GM19463 (cell line): ENCODE data around the gene NEK9.
"Not testable (repeated sequence)": the region's sequence is repeated elsewhere in the genome, so short reads cannot be mapped to it uniquely, and the experiment has no call there.

Experiments used
- ATAC-seq: cut with Tn5 transposase; IDR thresholded peaks from one replicate; pipeline ENCODE4 v1.9.1; 2021; ENCODE audit warnings: mild to moderate bottlenecking, moderate library complexity; ENCODE audit not compliant: unreplicated experiment

The NEK9 gene

DNA sequence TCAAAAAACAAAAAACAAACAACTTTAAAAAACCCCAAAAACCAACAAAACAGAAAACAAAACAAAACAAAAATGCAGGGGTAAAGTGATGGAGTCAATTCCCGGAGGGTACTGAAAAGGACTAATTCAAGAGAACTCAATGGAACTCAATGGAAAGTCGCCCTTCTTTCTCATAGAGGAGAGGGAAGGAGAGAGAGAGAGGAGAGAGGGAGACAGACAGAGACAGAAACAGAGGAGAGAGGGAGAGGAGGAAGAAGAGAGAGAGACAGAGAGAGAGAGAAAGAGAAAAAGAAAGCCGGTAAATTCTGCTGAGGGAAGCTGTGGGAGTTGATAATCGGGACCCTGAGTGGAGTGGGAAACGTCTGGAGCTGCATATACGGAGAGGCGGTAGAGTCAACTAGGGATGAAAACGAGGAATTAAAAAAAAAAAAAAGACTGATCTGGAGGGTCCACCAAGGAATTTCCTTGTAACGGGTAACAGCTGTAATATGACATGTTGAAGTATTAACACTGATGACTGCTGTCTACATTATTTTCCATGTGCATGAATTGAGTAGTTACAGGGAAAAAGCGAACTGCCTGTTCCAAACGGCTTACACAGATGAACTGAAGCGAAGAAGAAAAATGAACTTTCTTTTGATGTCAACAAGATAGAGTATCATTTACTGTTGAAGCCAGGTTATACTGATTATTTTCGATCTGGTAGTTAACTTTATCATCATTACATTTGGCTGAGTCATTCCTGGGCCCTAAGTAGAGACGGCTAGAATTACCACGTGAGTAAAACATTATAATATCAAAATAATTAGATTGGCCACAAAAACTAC is 58.3 kb downstream of the NEK9 start:
- ATAC-seq = no peak

DNA sequence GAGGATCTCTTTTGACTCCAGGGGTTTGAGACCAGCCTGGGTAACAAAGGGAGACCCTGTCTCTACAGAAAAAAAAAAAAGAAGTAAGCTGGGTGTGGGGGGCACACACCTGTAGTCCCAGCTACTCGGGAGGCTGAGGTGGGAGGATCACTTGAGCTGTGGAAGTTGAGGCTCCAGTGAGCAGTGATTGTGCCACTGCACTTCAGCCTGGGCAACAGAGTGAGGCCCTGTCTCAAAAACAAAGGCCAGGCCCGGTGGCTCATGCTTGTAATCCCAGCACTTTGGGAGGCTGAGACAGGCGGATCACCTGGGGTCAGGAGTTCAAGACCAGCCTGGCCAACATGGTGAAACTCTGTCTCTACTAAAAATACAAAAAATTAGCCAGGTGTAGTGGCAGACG is 59.1 kb downstream of the NEK9 start:
- ATAC-seq = not testable (repeated sequence)

DNA sequence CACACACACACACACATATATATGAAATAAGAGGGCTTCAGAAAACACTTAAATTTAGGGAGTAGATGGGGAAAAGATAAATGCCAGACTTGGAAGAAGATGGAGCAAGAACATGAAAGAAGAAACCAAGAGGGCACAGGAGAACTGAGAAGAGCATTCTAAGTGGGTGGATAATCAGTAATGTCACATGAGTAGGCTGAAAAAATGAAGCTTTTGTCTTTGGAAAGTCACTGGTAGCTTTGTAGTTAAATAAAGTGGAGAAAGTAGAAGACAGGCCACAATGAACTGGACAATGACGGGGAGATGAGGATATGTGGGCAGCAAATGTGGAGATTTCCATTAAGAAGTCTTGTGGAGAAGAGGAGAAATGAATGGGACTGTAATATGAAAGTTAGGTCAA is 59.6 kb downstream of the NEK9 start:
- ATAC-seq = no peak

DNA sequence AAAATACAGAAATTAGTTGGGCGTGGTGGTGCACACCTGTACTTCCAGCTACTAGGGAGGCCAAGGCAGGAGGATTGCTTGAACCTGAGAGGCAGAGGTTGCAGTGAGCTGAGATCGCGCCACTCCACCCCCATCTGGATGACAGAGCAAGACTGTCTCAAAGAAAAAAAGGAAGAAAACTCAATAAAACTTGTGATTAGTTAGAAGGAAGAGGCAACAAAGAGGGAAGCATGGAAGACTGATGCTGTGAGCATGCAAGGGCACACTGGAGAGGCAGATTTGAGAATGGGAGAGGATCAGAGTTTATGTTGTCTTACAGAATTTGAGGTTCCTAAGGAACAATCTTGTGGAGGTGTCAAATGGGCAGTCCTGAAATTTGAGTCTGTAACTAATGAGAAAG is 60.2 kb downstream of the NEK9 start:
- no peak for ATAC-seq

DNA sequence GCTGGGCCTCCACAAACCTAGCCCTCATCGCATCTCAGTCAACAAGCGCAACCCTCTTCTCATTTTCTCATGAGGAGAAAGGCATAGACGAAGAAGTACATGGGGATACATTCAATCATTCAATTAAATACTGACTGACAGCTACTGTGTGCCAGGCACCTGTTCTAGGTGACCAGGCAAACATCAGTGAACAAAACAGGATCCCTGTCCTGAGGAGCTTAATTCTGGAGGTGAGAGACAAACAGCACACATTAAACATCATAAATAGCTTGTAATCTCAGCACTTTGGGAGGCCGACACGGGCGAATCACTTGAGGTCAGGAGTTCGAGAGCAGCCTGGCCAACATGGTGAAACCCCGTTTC is 62.7 kb downstream of the NEK9 start:
- peak; percentile 7 for ATAC-seq

DNA sequence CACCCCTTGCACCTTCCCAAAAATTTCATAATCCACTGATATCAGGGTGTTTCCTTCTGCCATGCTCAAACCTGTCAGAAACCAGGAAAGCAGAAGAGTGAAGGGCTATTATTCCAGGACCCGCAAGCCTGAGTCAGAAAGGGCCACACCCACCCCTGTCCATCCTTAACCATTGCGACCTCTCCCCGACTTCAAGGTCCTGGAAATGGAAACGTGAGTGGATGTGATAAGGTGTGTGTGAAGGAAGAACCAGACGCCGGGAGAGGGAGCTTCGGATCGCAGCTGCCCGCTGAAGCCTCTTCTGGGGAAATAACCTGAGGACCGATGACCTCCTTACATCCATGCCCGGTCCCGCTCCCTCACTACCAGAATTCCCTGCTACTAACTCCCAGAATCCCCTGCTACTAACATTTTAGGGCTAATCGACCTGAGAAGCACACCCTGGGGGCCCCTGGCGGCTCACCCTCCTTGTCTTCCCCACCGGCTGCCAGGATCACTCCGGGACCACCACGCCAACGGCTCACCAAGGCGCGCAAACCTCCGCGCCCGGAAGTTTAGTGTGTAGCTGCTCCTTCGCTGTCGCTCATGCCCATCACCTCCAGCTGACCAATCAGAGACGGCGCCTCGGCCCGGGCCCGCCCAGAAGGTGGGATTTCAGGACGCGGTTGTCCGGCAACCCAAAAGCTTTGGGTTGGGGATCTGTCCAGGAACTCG is 63.2 kb downstream of the NEK9 start, which contains the start of gene ACYP1:
Gene ACYP1 (minus strand): TSS at position 534 of the 714 bp plus-strand sequence. CDS start 471 bp downstream, at position 63.
- peak; percentile 99 for ATAC-seq

DNA sequence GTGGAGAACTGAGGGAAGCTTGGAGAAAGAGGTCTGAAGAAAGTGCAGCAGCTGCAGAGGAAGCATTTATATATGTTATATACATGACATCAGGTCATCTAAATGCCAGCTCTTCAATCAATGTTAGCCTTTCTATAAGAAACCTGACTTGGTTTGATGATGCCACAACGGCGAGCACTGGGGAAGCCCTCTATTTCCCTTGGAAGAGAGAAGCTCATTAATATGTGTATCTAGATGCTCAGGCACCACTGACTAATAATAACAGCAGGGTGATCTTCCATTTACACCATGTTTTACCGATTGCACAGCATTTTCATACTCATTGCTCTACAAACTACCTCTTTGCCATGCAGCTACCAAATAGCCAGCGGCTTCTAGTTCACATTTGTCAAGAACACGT is 63.8 kb downstream of the NEK9 start:
- ATAC-seq = no peak

DNA sequence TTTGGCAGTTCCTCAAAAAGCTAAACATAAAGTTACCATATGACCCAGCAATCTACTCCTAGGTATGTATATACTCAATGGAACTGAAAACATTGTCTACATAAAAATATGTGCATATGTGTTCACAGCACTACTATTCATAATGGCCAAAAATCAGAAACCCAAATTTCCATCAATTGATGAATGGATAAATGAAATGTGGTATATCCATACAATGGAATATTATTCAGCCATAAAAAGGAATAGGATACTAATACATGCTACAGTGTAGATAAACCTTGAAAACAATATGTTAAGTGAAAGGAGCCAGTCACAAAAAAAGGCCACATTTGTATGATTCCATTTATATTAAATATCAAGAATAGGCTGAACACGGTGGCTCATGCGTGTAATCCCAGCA is 66.4 kb downstream of the NEK9 start:
- ATAC-seq = no peak

DNA sequence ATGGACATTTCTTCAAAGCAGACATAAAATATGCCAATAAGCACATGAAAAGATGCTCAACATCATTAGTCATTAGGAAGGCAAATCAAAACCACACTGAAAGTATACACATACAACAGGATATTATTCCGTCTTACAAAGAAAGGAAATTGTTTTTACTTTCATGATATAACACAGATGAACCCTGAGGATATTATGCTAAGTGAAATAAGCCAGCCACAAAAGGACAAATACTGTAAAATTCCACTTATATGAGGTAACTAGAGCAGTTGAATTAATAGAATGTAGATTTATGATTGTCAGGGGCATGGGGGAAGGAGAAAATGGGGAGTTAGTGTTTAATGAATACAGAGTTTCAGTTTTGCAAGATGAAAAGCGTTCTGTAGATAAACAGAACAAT is 67.2 kb downstream of the NEK9 start:
- no peak for ATAC-seq

DNA sequence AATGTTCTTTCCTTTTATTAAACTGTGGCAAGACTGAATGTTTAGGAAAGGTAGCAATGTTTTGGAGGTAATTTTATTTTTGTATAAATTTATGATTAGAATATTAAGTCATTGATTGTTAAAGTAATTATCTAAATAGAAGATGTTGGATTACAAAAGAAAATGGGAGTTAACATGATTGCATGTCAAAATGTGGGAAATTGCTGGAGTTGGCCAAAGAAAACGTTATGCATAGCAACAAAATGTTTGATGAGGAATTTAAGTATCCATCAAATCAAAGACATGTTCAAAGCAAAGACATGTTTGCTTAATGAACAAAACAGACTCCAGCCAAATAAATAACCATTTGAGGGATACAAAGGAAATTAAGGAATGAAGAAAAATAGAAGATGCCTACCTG is 72.4 kb downstream of the NEK9 start:
- no peak for ATAC-seq

DNA sequence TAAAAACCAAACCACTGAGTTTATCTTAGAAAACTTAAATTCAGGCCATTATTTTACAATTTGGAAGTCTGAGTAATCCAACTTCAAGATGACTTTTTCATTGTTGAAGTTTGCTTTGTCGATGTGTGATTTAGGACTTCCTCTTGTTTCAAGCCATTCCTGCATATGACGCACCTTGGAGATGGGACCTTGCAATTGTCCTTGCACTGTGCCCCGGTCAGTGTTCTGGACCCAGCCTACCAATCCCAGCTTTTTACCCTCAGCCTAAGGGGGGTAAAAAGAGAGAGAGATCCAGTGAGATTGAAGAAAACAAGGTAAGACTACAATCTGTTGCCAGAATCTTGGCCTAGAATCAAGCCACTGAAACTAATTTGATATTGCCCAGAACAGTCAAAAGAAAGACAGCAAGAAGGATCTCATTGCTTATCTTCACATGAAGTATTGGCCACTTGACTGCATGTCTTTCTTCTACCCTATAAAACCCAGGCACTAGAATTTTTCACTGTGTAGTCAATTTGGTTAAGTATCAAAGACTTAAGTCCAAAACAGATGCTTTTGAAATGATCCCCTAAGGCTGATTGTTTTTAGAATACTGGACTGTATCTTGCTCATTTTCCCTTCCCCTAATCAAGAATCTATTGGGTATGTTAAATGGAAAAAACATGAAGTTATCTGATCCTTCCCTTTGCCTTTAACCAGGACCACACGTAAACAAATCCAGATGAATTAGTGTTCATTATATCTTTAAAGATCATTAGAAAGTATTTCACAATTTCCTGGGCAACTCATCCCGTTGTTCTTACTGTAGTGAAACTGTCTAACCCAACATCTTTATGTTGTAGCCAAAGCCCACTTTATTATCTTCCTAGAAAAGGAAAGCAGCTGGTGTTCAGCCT is 73.2 kb downstream of the NEK9 start:
- ATAC-seq = no peak

DNA sequence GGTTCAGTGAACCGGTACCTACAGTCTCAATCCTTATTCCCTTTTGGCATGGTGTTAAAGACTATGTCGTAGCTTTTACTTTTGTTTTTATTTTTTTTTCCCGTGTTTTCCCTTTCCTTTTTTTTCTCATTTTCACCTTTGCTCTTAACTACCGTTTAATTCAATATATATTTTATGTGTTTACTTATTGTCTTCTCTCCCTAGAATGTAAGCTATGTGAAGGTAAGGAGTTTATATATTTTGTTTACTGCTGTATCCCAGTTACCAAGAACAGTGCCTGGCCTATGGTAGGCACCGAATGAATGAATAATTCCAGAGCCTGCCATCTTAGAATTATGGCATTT is 75.3 kb downstream of the NEK9 start:
- ATAC-seq = no peak

DNA sequence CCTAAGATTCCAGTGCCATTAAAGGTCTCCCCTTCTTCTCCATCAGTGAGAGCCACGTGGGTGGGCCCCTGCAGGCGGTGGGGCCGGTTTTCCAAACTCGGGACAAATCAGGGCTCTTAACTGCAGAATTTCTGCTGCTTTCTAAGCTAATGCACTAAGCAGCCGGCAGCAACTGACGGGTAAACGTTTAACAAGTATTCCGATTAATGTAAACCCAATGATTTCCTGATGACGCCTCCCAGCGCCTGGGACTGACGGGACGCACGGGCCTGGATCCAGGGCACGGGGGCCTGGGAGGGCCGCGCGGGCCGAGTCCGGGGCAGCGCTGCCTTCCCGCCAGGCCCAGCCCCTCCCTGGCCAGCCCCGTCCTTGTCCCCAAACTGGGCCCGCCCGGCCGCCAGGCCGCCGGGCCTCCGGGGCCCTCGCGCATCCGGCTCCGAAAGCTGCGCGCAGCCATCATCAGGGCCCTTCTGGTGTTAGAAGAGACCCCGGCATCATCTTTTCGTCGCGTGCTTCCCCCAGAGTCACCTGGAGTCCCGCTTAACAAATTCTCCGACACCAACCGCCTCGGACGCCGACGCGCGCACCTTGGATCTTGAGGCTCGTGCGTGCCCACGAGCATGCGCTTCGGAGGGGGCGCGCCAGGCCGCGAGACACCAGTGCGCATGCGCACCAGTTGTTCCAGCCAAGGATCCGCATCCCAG is 75.8 kb downstream of the NEK9 start, which contains the start of gene MLH3:
Gene MLH3 (minus strand): TSS at position 616 of the 704 bp plus-strand sequence. CDS start 1,812 bp downstream, outside the sequence.
- ATAC-seq = peak; percentile 66

DNA sequence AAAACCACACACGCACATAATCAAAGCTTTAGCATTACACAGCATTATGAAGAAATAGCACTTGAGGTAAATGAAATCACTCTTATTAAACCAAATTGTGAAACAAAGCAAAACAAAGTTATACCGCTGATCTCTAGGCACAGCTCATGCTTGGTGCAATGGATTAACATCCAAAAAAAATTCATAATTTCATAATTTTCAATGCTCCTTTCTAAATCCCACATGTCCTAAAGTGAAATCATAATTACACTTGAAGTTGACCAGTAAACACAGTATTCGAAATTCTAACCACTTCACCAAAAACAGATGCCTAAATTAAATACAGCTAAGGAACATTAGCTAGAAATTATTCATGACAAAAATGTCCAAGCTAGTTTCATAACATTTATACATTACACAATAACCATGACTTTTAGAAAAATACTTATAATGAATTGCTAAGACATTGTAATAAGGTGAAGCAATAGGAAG is 77.1 kb downstream of the NEK9 start:
- no peak for ATAC-seq

DNA sequence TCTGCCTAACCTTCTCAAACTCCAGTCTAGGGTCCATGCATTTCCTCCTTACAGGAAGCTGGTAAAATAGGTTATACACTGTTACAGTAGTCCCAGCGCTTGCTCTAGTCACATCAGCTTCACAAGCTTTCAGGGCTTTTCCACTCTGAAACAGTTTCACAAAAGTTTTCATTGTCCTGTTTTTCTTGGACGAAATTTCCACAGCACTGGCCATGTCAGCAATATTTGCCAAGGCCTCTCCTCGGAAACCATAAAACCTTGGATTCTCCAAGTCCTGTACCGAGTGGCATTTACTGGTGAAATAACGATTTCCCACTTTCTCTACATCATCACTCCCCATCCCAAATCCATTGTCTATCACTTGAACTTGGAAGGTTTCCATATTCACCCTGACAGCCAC is 77.7 kb downstream of the NEK9 start:
- no peak for ATAC-seq

DNA sequence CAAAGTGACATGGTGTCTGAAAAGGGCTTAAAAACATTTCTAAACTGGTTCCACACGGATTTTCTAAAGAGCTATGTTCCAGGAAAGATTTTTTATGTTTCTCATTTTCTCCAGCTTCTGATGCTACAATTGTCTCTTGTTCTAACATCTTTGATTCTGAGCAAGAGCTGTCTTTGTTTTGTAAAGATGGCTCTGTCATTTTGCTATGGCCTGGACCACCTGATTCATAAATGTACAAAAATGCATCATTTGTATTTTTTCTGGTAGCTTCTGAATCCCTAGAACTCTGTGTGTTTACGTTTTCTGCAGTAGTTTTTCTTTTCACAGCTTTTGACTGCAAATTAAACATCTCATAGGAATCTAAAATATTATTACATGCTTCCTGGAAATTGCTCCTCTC is 78.7 kb downstream of the NEK9 start:
- no peak for ATAC-seq

DNA sequence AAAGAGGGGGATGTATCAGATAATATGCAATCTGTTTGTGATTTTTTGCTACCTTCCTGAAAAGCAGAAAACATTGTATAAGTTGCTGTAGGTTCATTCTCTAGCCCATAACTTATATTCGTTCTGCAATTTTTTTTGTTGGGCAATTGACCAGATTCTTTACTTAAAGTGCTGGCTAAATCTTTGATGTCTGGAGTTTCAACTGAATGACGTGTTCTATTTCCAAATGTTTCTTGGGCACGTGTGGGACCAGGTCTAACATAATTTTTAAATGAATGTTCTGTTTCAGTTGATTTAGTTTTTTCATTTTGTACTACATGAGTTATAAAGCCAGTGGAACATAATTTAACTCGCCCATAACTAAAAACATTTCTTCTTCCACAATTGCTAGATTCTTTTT is 79.3 kb downstream of the NEK9 start:
- no peak for ATAC-seq

DNA sequence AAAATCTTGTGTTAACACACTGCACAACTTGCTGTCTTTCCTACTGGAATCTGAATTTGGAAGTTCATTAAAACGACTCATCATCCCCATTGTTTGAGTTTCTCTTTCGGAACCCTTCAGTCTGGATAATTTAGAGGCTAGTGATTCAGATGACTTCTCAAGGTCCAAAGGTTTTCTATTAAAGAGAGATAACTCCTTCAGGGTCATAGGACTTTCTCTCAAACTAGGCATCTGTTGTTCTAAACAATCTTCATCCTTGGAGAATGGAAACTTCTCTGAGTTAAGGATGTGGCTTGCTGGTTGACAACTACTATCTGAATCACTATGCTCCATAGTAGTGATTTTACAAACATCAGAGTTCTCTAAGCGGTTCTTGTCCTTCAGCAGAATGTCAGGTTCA is 79.9 kb downstream of the NEK9 start:
- no peak for ATAC-seq

DNA sequence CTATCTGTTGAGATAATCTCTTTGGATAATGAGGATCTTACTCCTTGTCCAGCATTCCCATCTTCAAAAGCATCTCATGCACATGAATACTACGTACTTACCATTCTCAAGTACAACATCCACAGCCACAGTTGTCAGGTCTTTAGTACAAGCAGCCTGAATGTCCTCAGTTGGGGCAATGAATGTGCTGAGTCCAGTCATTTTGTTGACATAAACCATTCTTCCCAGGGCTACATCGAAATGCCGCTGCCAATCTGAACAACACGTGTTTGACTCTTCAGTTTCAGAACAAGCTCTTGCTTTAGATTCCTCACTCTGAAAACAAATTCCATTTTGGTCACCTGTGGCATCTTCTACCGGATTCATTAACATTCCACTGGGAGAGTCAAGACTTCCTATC is 80.6 kb downstream of the NEK9 start:
- no peak for ATAC-seq

DNA sequence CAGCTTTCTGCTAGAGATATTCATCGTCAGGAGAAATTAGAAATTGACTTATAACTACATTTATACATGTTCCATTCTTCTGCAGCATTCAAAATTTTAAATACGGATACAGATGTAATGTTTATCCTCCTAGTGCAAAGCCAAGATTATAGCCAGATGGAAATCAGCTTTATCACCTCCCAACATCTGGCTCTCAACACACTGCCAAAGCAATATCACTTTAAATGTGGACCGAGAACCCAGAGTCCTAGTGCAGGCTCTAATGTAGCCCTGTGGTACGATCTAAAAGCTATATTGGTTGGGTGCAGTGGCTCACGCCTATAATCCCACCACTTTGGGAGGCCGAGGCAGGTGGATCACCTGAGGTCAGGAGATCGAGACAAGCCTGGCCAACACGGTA is 82.1 kb downstream of the NEK9 start:
- no peak for ATAC-seq

DNA sequence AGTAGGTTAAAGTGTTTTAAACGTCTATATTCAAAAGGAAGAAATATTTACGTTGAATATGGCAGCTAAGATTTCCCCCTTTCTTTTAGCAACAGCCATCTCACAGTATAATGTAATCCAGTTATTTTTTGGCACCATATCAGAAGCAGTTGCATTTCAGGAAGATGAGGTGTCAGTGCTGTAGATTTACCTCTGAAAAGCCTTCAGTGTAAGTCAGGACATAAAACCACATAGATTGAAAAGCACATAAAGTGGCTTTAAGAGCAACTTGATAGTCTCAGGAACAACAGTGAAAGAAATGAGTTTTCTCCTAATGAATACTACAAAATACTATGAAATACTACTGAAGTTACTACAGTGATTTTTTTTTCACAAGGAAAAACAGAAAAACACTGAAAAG is 82.5 kb downstream of the NEK9 start:
- ATAC-seq = no peak
